Left lung (tissue), 10 donors: ENCODE results near the gene PLXNA1. TPM values are rescaled to one million over a fixed set of nuclear protein-coding genes. Genes with fewer than 3 reads are reported as not detected.

Source experiments
- ATAC-seq: fragments of 200-7000 bp; cut with Tn5 transposase; one replicate; pipeline ENCODE4 v1.9.1; 2020; ENCODE audit warnings: moderate library complexity
- DNase-seq, 4 donors: peaks; one replicate each; pipeline ENCODE4 v3.0.0-alpha.2; 2013 to 2020
- H3K27ac ChIP-seq, 2 donors: fragments of 200-600 bp; sonication (generic) in 1 of 2; one replicate each; pipeline versions ENCODE4 v1.5.0 to v1.8.0; 2020 to 2021
- H3K27me3 ChIP-seq, 2 donors: fragments of 200-600 bp; sonication (generic) in 1 of 2; one replicate each; pipeline versions ENCODE4 v1.5.0 to v1.8.0; 2020 to 2021
- H3K36me3 ChIP-seq, 2 donors: fragments of 200-600 bp; sonication (generic) in 1 of 2; one replicate each; pipeline versions ENCODE4 v1.5.0 to v1.8.0; 2020 to 2021
- H3K4me1 ChIP-seq, 2 donors: fragments of 200-600 bp; one replicate each; pipeline ENCODE4 v1.8.0; 2021
- H3K4me3 ChIP-seq, 2 donors: fragments of 200-600 bp; sonication (generic) in 1 of 2; one replicate each; pipeline versions ENCODE4 v1.5.0 to v1.8.0; 2020 to 2021; ENCODE audit warnings: mild to moderate bottlenecking in 1 of 2
- H3K9me3 ChIP-seq, 2 donors: fragments of 200-600 bp; sonication (generic) in 1 of 2; one replicate each; pipeline versions ENCODE4 v1.5.0 to v1.8.0; 2020 to 2021
- intact Hi-C, 2 donors: fragments of 100-400 bp; cut with DNase I; formaldehyde crosslinking; loops; one replicate each; pipeline versions ENCODE4 v1.11.2 to v1.14.2; 2022
- polyA plus RNA-seq, 6 donors: library from polyadenylated mRNA; unstranded; fragments of 120-200 nt; gene quantifications; one replicate each; pipeline ENCODE4 v1.2.1, GENCODE V29; 2013; ENCODE audit not compliant: insufficient read length in 6 of 6
- total RNA-seq, 2 donors: library from RNA; stranded (reverse); fragmentation: NEBNext Ultra II Directional; extraction: Animal tissue kit (Norgen Biotek cat#: 25700); gene quantifications; one replicate each; pipeline ENCODE4 v1.2.1, GENCODE V29; 2021
- TF ChIP-seq, protein P1 (sequence below), 2 donors: fragments of 200-600 bp; sonication (generic) in 1 of 2; IDR thresholded peaks; one replicate each; pipeline versions ENCODE4 v1.5.0 to v1.8.0; 2021; ENCODE audit warnings: antibody characterized with exemption in 2 of 2
- donor health status: DM: no; HTN: yes; CAD: no.
- donor health status: DM: no; HTN: no; CAD: no.

PLXNA1 gene
- total and polyA plus RNA-seq, 8 donors, result 27.2 to 64.6 (median 32.0) TPM

DNA sequence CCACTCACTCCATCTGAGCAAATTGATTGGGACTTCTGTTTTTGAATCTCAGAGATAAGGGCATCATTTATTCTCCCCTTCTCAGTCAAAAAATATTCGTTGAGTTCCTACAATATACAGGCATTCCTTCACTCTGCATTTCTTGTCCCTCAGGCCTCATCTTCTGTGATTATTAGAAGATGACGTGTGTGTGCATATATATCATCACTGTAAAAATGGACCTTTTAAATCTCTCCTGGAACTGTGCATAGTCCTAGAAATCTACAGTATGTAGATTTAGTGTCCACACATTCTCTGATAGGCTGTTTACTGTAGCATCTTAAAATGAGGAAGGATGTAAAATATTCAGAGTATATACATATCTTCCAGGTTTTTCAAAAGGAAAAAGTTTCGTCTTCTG, 43.2 kb upstream of the PLXNA1 start:
- no peaks in the 10 kb centered on the region for H3K9me3 ChIP-seq
- H3K36me3 ChIP-seq, result no peaks in the 10 kb centered on the region
- H3K27ac ChIP-seq, result no peak overlapping the region
- no peaks in the 10 kb centered on the region for H3K27me3 ChIP-seq
- H3K4me1 ChIP-seq, result no peaks in the 10 kb centered on the region
- ATAC-seq, result no peak
- intact Hi-C loops, result no loop called here
- DNase-seq, result no peak
- TF ChIP-seq, protein P1, sequence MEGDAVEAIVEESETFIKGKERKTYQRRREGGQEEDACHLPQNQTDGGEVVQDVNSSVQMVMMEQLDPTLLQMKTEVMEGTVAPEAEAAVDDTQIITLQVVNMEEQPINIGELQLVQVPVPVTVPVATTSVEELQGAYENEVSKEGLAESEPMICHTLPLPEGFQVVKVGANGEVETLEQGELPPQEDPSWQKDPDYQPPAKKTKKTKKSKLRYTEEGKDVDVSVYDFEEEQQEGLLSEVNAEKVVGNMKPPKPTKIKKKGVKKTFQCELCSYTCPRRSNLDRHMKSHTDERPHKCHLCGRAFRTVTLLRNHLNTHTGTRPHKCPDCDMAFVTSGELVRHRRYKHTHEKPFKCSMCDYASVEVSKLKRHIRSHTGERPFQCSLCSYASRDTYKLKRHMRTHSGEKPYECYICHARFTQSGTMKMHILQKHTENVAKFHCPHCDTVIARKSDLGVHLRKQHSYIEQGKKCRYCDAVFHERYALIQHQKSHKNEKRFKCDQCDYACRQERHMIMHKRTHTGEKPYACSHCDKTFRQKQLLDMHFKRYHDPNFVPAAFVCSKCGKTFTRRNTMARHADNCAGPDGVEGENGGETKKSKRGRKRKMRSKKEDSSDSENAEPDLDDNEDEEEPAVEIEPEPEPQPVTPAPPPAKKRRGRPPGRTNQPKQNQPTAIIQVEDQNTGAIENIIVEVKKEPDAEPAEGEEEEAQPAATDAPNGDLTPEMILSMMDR (IDR thresholded peaks at IDR 0.05), result no peak
- no peak overlapping the region for H3K4me3 ChIP-seq

GRCh38 chr3:126941721-126942270, 41.1 kb upstream of the PLXNA1 start:
- ATAC-seq, result no peak
- Histone ChIP-seq H3K27me3 (no peaks in the 10 kb centered on the region), H3K9me3 (no peaks in the 10 kb centered on the region), H3K36me3 (no peaks in the 10 kb centered on the region), H3K27ac (no peak overlapping the region), H3K4me3 (no peak overlapping the region), H3K4me1 (no peaks in the 10 kb centered on the region)
- TF ChIP-seq, protein P1 (IDR thresholded peaks at IDR 0.05), result no peak
- intact Hi-C loops, result no loop called here
- DNase-seq, result no peak

GRCh38 chr3:126944089-126944965, 38.6 kb upstream of the PLXNA1 start:
- TF ChIP-seq, protein P1 (IDR thresholded peaks at IDR 0.05), result no peak
- DNase-seq, result peak in 1 of 4 donors; percentile 51
- Histone ChIP-seq H3K27ac (no peak overlapping the region), H3K4me3 (no peak overlapping the region), H3K9me3 (no peaks in the 10 kb centered on the region), H3K36me3 (no peaks in the 10 kb centered on the region), H3K4me1 (no peaks in the 10 kb centered on the region), H3K27me3 (no peaks in the 10 kb centered on the region)
- ATAC-seq, result no peak
- intact Hi-C loops, result no loop called here

DNA sequence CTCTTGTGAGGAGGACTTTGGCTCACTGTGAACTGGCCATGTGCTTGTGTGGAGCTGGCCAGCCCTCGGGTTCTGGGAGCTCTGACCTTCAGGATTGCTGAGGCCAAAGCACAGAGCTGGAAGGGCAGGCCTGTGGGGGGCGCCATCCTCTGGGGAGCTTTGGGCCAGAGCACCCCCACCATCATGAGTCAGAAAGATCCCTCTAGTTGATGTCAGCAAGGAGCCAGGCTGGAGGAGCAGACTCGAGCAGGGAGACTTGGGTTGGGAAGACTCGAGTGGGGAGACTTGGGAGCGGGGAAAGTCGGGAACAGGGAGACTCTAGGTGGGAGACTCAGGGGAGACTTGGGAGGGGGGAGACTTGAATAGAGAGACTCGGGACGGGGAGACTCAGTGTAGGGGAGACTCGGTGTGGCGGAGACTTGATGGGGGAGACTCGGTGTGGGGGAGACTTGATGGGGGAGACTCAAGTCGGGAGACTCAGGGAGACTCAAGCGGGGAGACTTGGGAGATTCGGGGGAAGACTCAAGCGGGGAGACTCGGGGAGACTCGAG, 37.7 kb upstream of the PLXNA1 start:
- Histone ChIP-seq H3K36me3 (no peaks in the 10 kb centered on the region), H3K9me3 (no peaks in the 10 kb centered on the region), H3K4me1 (no peaks in the 10 kb centered on the region), H3K27ac (no peak overlapping the region), H3K4me3 (no peak overlapping the region), H3K27me3 (no peaks in the 10 kb centered on the region)
- TF ChIP-seq, protein P1 (IDR thresholded peaks at IDR 0.05), result no peak
- ATAC-seq (no peak), DNase-seq (no peak)
- intact Hi-C loops, result no loop called here

DNA sequence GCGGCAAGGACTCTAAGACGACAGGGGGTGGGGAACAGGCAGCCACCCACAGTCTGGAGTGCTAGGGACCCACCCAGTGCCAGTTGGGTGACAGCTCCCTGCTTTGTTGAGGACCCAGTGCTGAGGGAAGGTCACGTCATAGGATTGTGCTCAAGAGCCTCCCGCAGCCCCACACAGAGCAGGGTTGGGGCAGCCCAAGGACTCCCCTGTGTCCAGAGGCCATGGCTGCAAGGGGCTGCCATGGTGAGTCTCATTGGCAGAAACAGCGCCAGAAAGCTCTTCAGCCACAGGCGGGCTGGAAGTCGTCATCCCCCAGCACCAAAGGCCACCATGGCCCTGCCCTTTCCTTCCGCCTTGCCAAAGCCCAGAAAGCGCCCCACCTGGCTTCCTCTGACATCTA, 37.0 kb upstream of the PLXNA1 start:
- Histone ChIP-seq H3K36me3 (no peaks in the 10 kb centered on the region), H3K27me3 (no peaks in the 10 kb centered on the region), H3K4me1 (no peaks in the 10 kb centered on the region), H3K9me3 (no peaks in the 10 kb centered on the region), H3K4me3 (no peak overlapping the region), H3K27ac (no peak overlapping the region)
- peak in 1 of 4 donors; percentile 30 for DNase-seq
- ATAC-seq, result no peak
- TF ChIP-seq, protein P1 (IDR thresholded peaks at IDR 0.05), result no peak
- intact Hi-C loops, result no loop called here
